HepG2 (cell line): ENCODE measurements around the gene ARCN1. TPM values are rescaled to one million over a fixed set of nuclear protein-coding genes. Genes with fewer than 3 reads are reported as not detected.

Experiments
- ATAC-seq: fragments of 200-7000 bp; cut with Tn5 transposase; 3 replicates; pipeline ENCODE4 v1.9.1; 2020; ENCODE audit warnings: mild to moderate bottlenecking, moderate library complexity
- BruUV-seq: library from RNA; stranded (reverse); fragments of 400-500 nt; replicated peaks from 2 replicates; lab custom pipeline; 2021; lab: Mats Ljungman, UMichigan
- CTCF ChIA-PET: fragments of 300-600 bp; formaldehyde crosslinking; extraction: SDS; loops from one replicate; lab custom pipeline; 2021; ENCODE audit warnings: low total read pairs, inconsistent platforms, low intra/inter-chr PET ratio; lab: Yijun Ruan, JAX
- POLR2A ChIA-PET: fragments of 350-600 bp; sonication (Branson Sonifier 250); formaldehyde crosslinking; loops from one replicate; lab custom pipeline; 2020; ENCODE audit warnings: antibody characterized with exemption, inconsistent platforms; lab: Yijun Ruan, JAX
- DNase-seq: peaks from one replicate; pipeline ENCODE4 v3.0.0-alpha.2; 2015; ENCODE audit warnings: low spot score
- FAIRE-seq: peaks from 3 replicates; lab custom pipeline; 2011; peaks lifted over from hg19 to GRCh38; lab: Jason Lieb, UNC
- H2AFZ ChIP-seq: one replicate; pipeline ENCODE4 v1.6.1; 2011; ENCODE audit warnings: low read length, inconsistent platforms
- H3K27ac ChIP-seq: fragments of 300-600 bp; 3 replicates; pipeline ENCODE4 v1.8.0; 2011; ENCODE audit warnings: mixed run types, mild to moderate bottlenecking, mixed read lengths, low read length, inconsistent platforms; ENCODE audit not compliant: insufficient read depth; ENCODE audit errors: extremely low read length
- H3K27me3 ChIP-seq, 2 experiments: fragments of 200-600 bp in 1 of 2; 2 replicates in 1 of 2; 3 replicates in 1 of 2; pipeline versions ENCODE4 v1.6.0 to v1.8.0; 2011; ENCODE audit warnings: low read length in 2 of 2, mild to moderate bottlenecking in 2 of 2, moderate library complexity in 2 of 2, inconsistent platforms in 1 of 2; ENCODE audit not compliant: insufficient read depth in 2 of 2, control insufficient read depth in 1 of 2
- H3K36me3 ChIP-seq, 2 experiments: fragments of 200-600 bp in 1 of 2; replicated peaks in 1 of 2; 2 replicates in 1 of 2; 3 replicates in 1 of 2; pipeline versions ENCODE4 v1.5.1 to v1.8.0; 2011; ENCODE audit warnings: low read length in 2 of 2, inconsistent platforms in 1 of 2; ENCODE audit not compliant: insufficient read depth in 2 of 2, control insufficient read depth in 1 of 2
- H3K4me1 ChIP-seq: 2 replicates; pipeline ENCODE4 v1.5.1; 2012; ENCODE audit warnings: low read length, inconsistent platforms; ENCODE audit not compliant: insufficient read depth
- H3K4me2 ChIP-seq: 2 replicates; pipeline ENCODE4 v1.6.0; 2011; ENCODE audit warnings: low read depth, low read length, inconsistent platforms
- H3K4me3 ChIP-seq, 3 experiments: fragments of 200-600 bp in 1 of 3; sonication (generic), shearing (Covaris generic) in 1 of 3; replicated peaks in 1 of 3; 2 replicates each; pipeline ENCODE4 v1.5.1; 2011 to 2016; ENCODE audit warnings: low read length in 3 of 3, inconsistent platforms in 2 of 3, low read depth in 2 of 3, mild to moderate bottlenecking in 2 of 3, control low read depth in 1 of 3, mixed read lengths in 1 of 3; ENCODE audit not compliant: insufficient read depth in 1 of 3
- H3K79me2 ChIP-seq: one replicate; pipeline ENCODE4 v1.6.1; 2011; ENCODE audit warnings: low read length, inconsistent platforms; ENCODE audit not compliant: insufficient read depth
- H3K9ac ChIP-seq: 2 replicates; pipeline ENCODE4 v1.6.0; 2011; ENCODE audit warnings: mild to moderate bottlenecking, low read depth, low read length, inconsistent platforms; ENCODE audit not compliant: insufficient read depth
- H3K9me3 ChIP-seq: 2 replicates; pipeline ENCODE4 v1.5.1; 2012; ENCODE audit warnings: mild to moderate bottlenecking, low read length
- H4K20me1 ChIP-seq: 2 replicates; pipeline ENCODE4 v1.6.0; 2011; ENCODE audit warnings: inconsistent platforms, mild to moderate bottlenecking, low read length, moderate library complexity; ENCODE audit not compliant: insufficient read depth
- BRCA1 ChIP-seq: sonication (generic); formaldehyde crosslinking; IDR thresholded peaks from 2 replicates; pipeline ENCODE4 v1.4.0; 2020; ENCODE audit warnings: missing genetic modification reagents
- DRAP1 ChIP-seq: IDR thresholded peaks from 2 replicates; pipeline ENCODE4 v1.6.1; 2016; ENCODE audit warnings: missing genetic modification reagents, missing compliant biosample characterization
- ELF1 ChIP-seq: sonication (generic); formaldehyde crosslinking; IDR thresholded peaks from 2 replicates; pipeline ENCODE4 v1.4.0; 2020; ENCODE audit warnings: missing genetic modification reagents
- KDM1A ChIP-seq: IDR thresholded peaks from 2 replicates; pipeline ENCODE4 v1.6.1; 2016; ENCODE audit warnings: missing compliant biosample characterization
- MAFK ChIP-seq, 2 experiments: IDR thresholded peaks in 1 of 2; conservative IDR thresholded peaks in 1 of 2; 2 replicates each; pipeline ENCODE4 v1.6.1; 2011; ENCODE audit warnings: improper control_type of control experiment in 2 of 2, low read length in 2 of 2
- MXD4 ChIP-seq: IDR thresholded peaks from 2 replicates; pipeline ENCODE4 v1.6.1; 2016; ENCODE audit warnings: mild to moderate bottlenecking, missing biosample characterization, missing genetic modification reagents
- PCBP1 ChIP-seq: fragments of 200-400 bp; formaldehyde crosslinking; IDR thresholded peaks from 2 replicates; pipeline ENCODE4 v1.6.1; 2017; ENCODE audit warnings: mild to moderate bottlenecking, low read depth, low read length, borderline replicate concordance
- ZKSCAN8 ChIP-seq: IDR thresholded peaks from 2 replicates; pipeline ENCODE4 v1.6.1; 2016; ENCODE audit warnings: borderline replicate concordance, missing genetic modification reagents, missing compliant biosample characterization
- ZMYM3 ChIP-seq: sonication (generic); formaldehyde crosslinking; IDR thresholded peaks from 2 replicates; pipeline ENCODE4 v1.5.1; 2020; ENCODE audit warnings: mild to moderate bottlenecking, missing genetic modification reagents
- ZNF549 ChIP-seq: sonication (generic); formaldehyde crosslinking; IDR thresholded peaks from 2 replicates; pipeline ENCODE4 v1.5.0; 2020; ENCODE audit warnings: missing genetic modification reagents
- ZNF644 ChIP-seq: IDR thresholded peaks from 2 replicates; pipeline ENCODE4 v1.6.1; 2016; ENCODE audit warnings: low read depth
- WGBS: methylation state at CpG from one replicate; pipeline ENCODE4 v1.1.6; 2017; ENCODE audit warnings: low lambda C conversion rate; 5-methylcytosine and 5-hydroxymethylcytosine counted together
- in situ Hi-C: cut with HindIII; loops from 2 replicates; pipeline ENCODE4 v1.10.0; 2017; ENCODE audit warnings: low pct_unique_long_range_greater_than_20kb; ENCODE audit not compliant: extremely low pct_ligation_motif_present
- intact Hi-C: fragments of 100-400 bp; cut with micrococcal nuclease; formaldehyde crosslinking; loops from one replicate; pipeline ENCODE4 v1.10.0; 2022; ENCODE audit not compliant: unreplicated experiment
- polyA plus RNA-seq, 8 experiments: library from polyadenylated mRNA; depleted of rRNA in 3 of 8; stranded (reverse) in 7 of 8; unstranded in 1 of 8; fragments of >200 nt; fragmentation: Illumina TruSeq in 4 of 8; extraction: Trizol in 4 of 8; gene quantifications; 2 replicates each; pipeline versions ENCODE4 v1.2.1 to v1.2.3, GENCODE V29; 2011 to 2016; ENCODE audit warnings: low read depth in 4 of 8, missing spikeins in 1 of 8, mixed read lengths in 1 of 8; ENCODE audit not compliant: insufficient read depth in 1 of 8
- total RNA-seq, 5 experiments: library from RNA; depleted of rRNA; stranded (reverse); fragments of >200 nt; fragmentation: Illumina TruSeq; extraction: Trizol; gene quantifications; 2 replicates each; pipeline ENCODE4 v1.2.3, GENCODE V29; 2016; ENCODE audit warnings: low read depth in 1 of 5
- TF ChIP-seq, protein P1 (sequence below): sonication (generic); formaldehyde crosslinking; IDR thresholded peaks from 2 replicates; pipeline ENCODE4 v1.4.0; 2020; ENCODE audit warnings: missing genetic modification reagents

The ARCN1 gene
- total and polyA plus RNA-seq, 2 of the 13 experiments (the other 11 are each of a cell fraction or from before 2014, with no cell fraction given) = 148 to 200 TPM

GRCh38 chr11:118524757-118525470 lies 47.3 kb upstream of the ARCN1 start (continued):
- TF ChIP-seq KDM1A (CRISPR knock-in tag) = no peak
- no peak for TF ChIP-seq ZNF644 (CRISPR knock-in tag)

- no peak overlapping the region for H3K4me2 ChIP-seq
- H4K20me1 ChIP-seq = no peaks in the 10 kb centered on the region
- intact Hi-C loops = no loop called here
- TF ChIP-seq ZMYM3 (CRISPR knock-in tag) = no peak
- no peak for TF ChIP-seq BRCA1 (CRISPR knock-in tag)
- TF ChIP-seq, protein P1, sequence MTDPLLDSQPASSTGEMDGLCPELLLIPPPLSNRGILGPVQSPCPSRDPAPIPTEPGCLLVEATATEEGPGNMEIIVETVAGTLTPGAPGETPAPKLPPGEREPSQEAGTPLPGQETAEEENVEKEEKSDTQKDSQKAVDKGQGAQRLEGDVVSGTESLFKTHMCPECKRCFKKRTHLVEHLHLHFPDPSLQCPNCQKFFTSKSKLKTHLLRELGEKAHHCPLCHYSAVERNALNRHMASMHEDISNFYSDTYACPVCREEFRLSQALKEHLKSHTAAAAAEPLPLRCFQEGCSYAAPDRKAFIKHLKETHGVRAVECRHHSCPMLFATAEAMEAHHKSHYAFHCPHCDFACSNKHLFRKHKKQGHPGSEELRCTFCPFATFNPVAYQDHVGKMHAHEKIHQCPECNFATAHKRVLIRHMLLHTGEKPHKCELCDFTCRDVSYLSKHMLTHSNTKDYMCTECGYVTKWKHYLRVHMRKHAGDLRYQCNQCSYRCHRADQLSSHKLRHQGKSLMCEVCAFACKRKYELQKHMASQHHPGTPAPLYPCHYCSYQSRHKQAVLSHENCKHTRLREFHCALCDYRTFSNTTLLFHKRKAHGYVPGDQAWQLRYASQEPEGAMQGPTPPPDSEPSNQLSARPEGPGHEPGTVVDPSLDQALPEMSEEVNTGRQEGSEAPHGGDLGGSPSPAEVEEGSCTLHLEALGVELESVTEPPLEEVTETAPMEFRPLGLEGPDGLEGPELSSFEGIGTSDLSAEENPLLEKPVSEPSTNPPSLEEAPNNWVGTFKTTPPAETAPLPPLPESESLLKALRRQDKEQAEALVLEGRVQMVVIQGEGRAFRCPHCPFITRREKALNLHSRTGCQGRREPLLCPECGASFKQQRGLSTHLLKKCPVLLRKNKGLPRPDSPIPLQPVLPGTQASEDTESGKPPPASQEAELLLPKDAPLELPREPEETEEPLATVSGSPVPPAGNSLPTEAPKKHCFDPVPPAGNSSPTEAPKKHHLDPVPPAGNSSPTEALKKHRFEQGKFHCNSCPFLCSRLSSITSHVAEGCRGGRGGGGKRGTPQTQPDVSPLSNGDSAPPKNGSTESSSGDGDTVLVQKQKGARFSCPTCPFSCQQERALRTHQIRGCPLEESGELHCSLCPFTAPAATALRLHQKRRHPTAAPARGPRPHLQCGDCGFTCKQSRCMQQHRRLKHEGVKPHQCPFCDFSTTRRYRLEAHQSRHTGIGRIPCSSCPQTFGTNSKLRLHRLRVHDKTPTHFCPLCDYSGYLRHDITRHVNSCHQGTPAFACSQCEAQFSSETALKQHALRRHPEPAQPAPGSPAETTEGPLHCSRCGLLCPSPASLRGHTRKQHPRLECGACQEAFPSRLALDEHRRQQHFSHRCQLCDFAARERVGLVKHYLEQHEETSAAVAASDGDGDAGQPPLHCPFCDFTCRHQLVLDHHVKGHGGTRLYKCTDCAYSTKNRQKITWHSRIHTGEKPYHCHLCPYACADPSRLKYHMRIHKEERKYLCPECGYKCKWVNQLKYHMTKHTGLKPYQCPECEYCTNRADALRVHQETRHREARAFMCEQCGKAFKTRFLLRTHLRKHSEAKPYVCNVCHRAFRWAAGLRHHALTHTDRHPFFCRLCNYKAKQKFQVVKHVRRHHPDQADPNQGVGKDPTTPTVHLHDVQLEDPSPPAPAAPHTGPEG (CRISPR knock-in tag) = no peak
- TF ChIP-seq ELF1 (CRISPR knock-in tag) = no peak
- TF ChIP-seq MAFK (conservative IDR thresholded peaks at IDR 0.05 in 1 of 2, IDR thresholded peaks at IDR 0.05 in 1 of 2; ENCODE audit: low read length in 2 of 2) = no peak
- TF ChIP-seq MXD4 (CRISPR knock-in tag) = no peak
- TF ChIP-seq PCBP1 = no peak
- no peak for TF ChIP-seq DRAP1
- no peak for TF ChIP-seq ZKSCAN8
- TF ChIP-seq ZNF549 = no peak
- TF ChIP-seq, all 625 proteins: peak for 0
- no peak for DNase-seq
- Histone ChIP-seq H3K36me3 (peaks cover 12 to 16% of the 10 kb centered on the region in 2 experiments), H3K27me3 (no peaks in the 10 kb centered on the region; a peak in 1 of 5 replicates), H3K4me3 (no peak overlapping the region), H3K79me2 (no peaks in the 10 kb centered on the region), H3K27ac (no peak overlapping the region), H3K9me3 (no peaks in the 10 kb centered on the region), H2AFZ (no peak overlapping the region), H3K4me1 (peaks cover 33% of the 10 kb centered on the region), H3K9ac (no peak overlapping the region)
- POLR2A ChIA-PET = no interaction called here
- CTCF ChIA-PET = no interaction called here
- peak; percentile 15 for FAIRE-seq
- BruUV-seq = no TSS peak
- in situ Hi-C loops = no loop called here
- no peak for ATAC-seq
- WGBS = 85% methylated on average over 2 of the region's 2 CpGs
Measured at GRCh38 chr11:118526688-118527087, 45.5 kb upstream of the ARCN1 start.
